DND-41 (cell line): Measurements from ENCODE around the gene SP5.

Experiments
- ATAC-seq: fragments of 200-7000 bp; cut with Tn5 transposase; 3 replicates; pipeline ENCODE4 v1.9.1; 2021; ENCODE audit warnings: low read depth; ENCODE audit not compliant: insufficient read depth
- DNase-seq: peaks from one replicate; pipeline ENCODE4 v3.0.0-alpha.2; 2020
- H2AFZ ChIP-seq: 2 replicates; pipeline ENCODE4 v1.6.0; 2012; ENCODE audit warnings: low read depth, low read length
- H3K27ac ChIP-seq: 2 replicates; pipeline ENCODE4 v1.5.1; 2012; ENCODE audit warnings: low read length, inconsistent platforms
- H3K27me3 ChIP-seq: fragments of 200-600 bp; sonication (generic); 2 replicates; pipeline ENCODE4 v1.6.0; 2012; ENCODE audit warnings: low read length, mild to moderate bottlenecking, inconsistent platforms; ENCODE audit not compliant: insufficient read depth, poor library complexity
- H3K36me3 ChIP-seq: 2 replicates; pipeline ENCODE4 v1.5.1; 2012; ENCODE audit warnings: low read length, inconsistent platforms; ENCODE audit not compliant: insufficient read depth
- H3K4me1 ChIP-seq: 2 replicates; pipeline ENCODE4 v1.5.1; 2012; ENCODE audit warnings: mild to moderate bottlenecking, low read length; ENCODE audit not compliant: insufficient read depth
- H3K4me2 ChIP-seq: 2 replicates; pipeline ENCODE4 v1.6.0; 2012; ENCODE audit warnings: mild to moderate bottlenecking, moderate library complexity, low read length, inconsistent platforms; ENCODE audit not compliant: insufficient read depth
- H3K4me3 ChIP-seq, 2 experiments: fragments of 200-600 bp in 1 of 2; shearing (Covaris generic) in 1 of 2; 2 replicates each; pipeline ENCODE4 v1.5.1; 2012 to 2016; ENCODE audit warnings: inconsistent platforms in 2 of 2, low read length in 2 of 2, mild to moderate bottlenecking in 2 of 2, low read depth in 1 of 2, moderate library complexity in 1 of 2
- H3K79me2 ChIP-seq: 2 replicates; pipeline ENCODE4 v1.6.0; 2012; ENCODE audit warnings: low read length, inconsistent platforms; ENCODE audit not compliant: insufficient read depth
- H3K9ac ChIP-seq: 2 replicates; pipeline ENCODE4 v1.6.0; 2012; ENCODE audit warnings: low read depth, mild to moderate bottlenecking, inconsistent platforms, low read length, moderate library complexity
- H3K9me3 ChIP-seq: 2 replicates; pipeline ENCODE4 v1.5.1; 2012; ENCODE audit warnings: low read length, moderate library complexity, mild to moderate bottlenecking, inconsistent platforms; ENCODE audit not compliant: insufficient read depth, severe bottlenecking
- H4K20me1 ChIP-seq: 2 replicates; pipeline ENCODE4 v1.6.0; 2012; ENCODE audit warnings: low read length; ENCODE audit not compliant: insufficient read depth
- EZH2 ChIP-seq: IDR thresholded peaks from 3 replicates; pipeline ENCODE4 v1.6.1; 2012; ENCODE audit warnings: borderline replicate concordance, low read depth, mild to moderate bottlenecking, moderate library complexity, low read length, inconsistent platforms; ENCODE audit not compliant: severe bottlenecking
- TF ChIP-seq, protein P1 (sequence below): IDR thresholded peaks from 2 replicates; pipeline ENCODE4 v1.5.1; 2012; ENCODE audit warnings: borderline replicate concordance, low read length, moderate library complexity, mild to moderate bottlenecking; ENCODE audit not compliant: poor library complexity, severe bottlenecking; ENCODE audit errors: extremely low read depth

SP5 gene

DNA sequence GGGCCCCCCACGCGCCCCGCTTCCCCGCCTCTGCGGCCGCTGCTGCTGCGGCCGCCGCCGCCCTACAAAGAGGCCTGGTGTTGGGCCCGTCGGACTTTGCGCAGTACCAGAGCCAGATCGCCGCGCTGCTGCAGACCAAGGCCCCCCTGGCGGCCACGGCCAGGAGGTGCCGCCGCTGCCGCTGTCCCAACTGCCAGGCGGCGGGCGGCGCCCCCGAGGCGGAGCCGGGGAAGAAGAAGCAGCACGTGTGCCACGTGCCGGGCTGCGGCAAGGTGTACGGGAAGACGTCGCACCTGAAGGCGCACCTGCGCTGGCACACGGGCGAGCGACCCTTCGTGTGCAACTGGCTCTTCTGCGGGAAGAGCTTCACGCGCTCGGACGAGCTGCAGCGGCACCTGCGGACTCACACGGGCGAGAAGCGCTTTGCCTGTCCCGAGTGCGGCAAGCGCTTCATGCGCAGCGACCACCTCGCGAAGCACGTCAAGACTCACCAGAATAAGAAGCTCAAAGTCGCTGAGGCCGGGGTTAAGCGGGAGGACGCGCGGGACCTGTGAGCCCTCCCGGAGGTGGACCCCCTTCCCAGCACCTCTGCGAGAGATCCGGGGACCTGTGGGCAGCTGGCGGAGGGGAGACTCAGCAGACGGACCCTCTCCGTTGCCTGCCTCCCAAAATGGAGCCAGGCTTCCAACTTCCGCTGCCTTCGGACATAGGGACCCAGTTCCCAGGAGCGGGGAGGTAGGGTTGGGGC lies 1.9 kb downstream of the SP5 start:
- no peak overlapping the region for H3K27ac ChIP-seq
- no peak for ATAC-seq
- H3K79me2 ChIP-seq: no peaks in the 10 kb centered on the region
- TF ChIP-seq, protein P1, sequence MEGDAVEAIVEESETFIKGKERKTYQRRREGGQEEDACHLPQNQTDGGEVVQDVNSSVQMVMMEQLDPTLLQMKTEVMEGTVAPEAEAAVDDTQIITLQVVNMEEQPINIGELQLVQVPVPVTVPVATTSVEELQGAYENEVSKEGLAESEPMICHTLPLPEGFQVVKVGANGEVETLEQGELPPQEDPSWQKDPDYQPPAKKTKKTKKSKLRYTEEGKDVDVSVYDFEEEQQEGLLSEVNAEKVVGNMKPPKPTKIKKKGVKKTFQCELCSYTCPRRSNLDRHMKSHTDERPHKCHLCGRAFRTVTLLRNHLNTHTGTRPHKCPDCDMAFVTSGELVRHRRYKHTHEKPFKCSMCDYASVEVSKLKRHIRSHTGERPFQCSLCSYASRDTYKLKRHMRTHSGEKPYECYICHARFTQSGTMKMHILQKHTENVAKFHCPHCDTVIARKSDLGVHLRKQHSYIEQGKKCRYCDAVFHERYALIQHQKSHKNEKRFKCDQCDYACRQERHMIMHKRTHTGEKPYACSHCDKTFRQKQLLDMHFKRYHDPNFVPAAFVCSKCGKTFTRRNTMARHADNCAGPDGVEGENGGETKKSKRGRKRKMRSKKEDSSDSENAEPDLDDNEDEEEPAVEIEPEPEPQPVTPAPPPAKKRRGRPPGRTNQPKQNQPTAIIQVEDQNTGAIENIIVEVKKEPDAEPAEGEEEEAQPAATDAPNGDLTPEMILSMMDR: no peak
- TF ChIP-seq EZH2: no peak
- H3K36me3 ChIP-seq: no peaks in the 10 kb centered on the region
- no peak overlapping the region for H2AFZ ChIP-seq
- H3K9ac ChIP-seq: no peak overlapping the region
- H3K4me3 ChIP-seq: no peak overlapping the region
- H3K4me1 ChIP-seq: no peaks in the 10 kb centered on the region
- peaks cover 11% of the 10 kb centered on the region for H3K9me3 ChIP-seq
- H3K27me3 ChIP-seq: peaks cover 6% of the 10 kb centered on the region
- no peak for DNase-seq
- no peak overlapping the region for H3K4me2 ChIP-seq
- H4K20me1 ChIP-seq: no peaks in the 10 kb centered on the region

DNA sequence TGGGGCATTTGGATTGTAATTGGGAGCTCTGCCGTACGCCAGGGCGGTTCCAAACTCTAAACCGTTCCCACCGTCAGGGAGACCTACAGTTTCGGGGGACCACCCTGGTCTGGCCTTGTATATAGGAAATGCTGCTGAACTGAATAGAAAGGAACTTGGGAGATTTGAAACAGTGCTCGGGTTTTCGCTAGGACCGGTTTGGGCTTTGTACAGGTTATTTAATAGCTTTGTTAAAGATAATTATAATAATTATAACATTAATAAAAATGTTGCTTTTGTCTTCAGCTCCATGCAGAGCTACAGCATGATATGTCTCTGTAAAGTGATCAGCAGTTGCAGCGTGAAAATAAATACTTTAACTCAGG lies 2.4 kb downstream of the SP5 start:
- Histone ChIP-seq H3K27me3 (peaks cover 6% of the 10 kb centered on the region), H3K79me2 (no peaks in the 10 kb centered on the region), H3K9ac (no peak overlapping the region), H2AFZ (no peak overlapping the region), H3K4me2 (no peak overlapping the region), H3K4me1 (no peaks in the 10 kb centered on the region), H3K36me3 (no peaks in the 10 kb centered on the region), H3K4me3 (no peak overlapping the region), H4K20me1 (no peaks in the 10 kb centered on the region), H3K9me3 (peaks cover 11% of the 10 kb centered on the region), H3K27ac (no peak overlapping the region)
- ATAC-seq (no peak), DNase-seq (no peak)
- TF ChIP-seq, protein P1: no peak
- TF ChIP-seq EZH2: no peak

DNA sequence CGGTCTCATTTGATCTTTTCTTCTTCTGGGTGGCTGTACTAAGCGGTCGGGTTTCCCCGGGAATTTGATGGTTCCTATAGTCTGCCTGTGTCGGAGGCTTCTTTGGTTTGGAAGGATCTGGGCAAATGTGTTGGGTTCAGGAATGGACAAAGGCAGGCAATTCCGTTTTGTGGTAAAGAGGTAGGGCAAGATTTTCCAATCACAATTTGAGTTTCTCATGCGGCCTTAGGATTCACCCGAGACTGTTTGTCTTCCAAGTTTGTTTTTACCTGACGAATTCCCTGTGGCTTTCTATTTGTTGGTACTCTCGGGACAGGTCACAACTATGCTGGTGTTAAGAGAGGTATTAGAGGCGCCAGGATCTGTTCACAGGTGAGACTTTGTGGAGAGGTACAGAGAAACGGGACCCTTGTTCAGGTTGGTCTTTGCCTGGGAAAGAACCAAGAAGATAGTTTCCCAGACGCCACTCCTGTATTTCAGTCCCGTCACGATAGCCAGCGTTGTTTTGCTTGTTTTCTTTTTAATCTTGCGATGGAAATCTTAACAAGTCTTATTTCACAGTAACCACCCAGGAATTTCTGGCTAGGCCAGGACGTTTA lies 3.0 kb downstream of the SP5 start:
- Histone ChIP-seq H3K4me1 (no peaks in the 10 kb centered on the region), H3K36me3 (no peaks in the 10 kb centered on the region), H3K27ac (no peak overlapping the region), H3K4me2 (no peak overlapping the region), H3K9me3 (peaks cover 8% of the 10 kb centered on the region), H4K20me1 (no peaks in the 10 kb centered on the region), H3K9ac (no peak overlapping the region), H3K79me2 (no peaks in the 10 kb centered on the region), H3K27me3 (peaks cover 6% of the 10 kb centered on the region), H3K4me3 (no peak overlapping the region), H2AFZ (no peak overlapping the region)
- no peak for DNase-seq
- TF ChIP-seq, protein P1: no peak
- no peak for TF ChIP-seq EZH2
- ATAC-seq: no peak
